GM19099 (cell line): ENCODE data around the gene ATXN7L3.
A peak's percentile ranks its signal among the peaks of the same experiment; 100 is the strongest.

Source experiments
- POLR2A ChIP-seq: IDR thresholded peaks from 3 replicates; pipeline ENCODE4 v1.6.1; 2011; ENCODE audit warnings: low read depth; ENCODE audit not compliant: insufficient read length; ENCODE audit errors: extremely low read depth

Gene ATXN7L3

DNA sequence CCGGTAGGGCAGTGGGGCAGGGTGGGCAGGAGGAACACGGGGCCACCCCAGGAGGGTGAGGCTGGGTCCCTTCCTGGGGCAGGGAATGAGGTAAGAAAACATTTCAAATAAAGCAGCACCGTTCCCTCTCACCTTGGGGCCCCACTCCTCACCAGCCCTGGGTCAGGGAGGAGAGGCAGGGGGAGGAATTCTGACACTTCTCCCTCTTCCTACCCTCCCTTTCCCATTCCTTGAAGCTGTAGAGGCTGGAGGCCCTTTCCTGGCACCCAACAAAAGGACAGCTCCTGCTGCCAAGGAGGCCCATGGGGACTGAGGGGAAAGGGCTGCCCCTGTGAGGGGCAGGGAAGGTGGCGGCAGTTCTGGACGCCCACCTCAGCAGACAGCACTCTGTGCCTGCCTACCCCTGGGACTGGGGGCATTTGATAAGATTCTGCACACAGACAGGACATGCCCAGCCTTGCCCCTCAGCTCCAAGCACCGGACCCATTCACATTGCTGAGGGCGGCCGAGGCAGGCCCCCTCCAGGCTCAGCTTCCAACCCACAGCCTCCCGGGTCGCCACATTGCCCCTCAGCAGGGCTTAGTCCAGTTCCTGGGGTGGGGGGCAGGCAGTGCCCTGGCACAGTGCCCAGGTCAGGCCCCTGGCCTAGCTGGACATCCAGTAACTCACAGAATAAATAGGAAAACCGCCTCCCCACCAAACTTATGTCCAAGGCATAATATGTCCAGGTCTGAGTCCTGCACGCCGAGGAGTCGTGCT is 6.2 kb downstream of the ATXN7L3 start:
- no peak for TF ChIP-seq POLR2A

DNA sequence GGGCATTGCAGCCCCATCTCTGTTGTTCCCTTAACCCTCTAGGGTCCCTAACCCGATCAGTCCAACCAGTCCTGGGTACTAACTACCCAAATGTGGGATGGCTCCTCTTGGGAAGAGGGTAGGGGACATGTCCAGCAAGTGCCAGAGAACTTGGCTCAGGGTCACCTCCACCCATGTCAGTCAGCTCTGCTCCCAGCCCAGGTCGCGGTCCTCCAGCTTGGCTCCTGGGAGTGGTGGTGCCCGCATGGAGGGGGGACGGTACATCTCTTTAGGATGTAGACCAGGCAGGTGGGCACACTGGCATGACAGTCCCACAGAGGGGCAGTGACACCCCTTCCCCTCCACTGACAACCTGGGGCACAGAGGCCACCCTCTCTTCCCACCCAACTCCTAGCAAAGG is 6.9 kb downstream of the ATXN7L3 start:
- TF ChIP-seq POLR2A = no peak

DNA sequence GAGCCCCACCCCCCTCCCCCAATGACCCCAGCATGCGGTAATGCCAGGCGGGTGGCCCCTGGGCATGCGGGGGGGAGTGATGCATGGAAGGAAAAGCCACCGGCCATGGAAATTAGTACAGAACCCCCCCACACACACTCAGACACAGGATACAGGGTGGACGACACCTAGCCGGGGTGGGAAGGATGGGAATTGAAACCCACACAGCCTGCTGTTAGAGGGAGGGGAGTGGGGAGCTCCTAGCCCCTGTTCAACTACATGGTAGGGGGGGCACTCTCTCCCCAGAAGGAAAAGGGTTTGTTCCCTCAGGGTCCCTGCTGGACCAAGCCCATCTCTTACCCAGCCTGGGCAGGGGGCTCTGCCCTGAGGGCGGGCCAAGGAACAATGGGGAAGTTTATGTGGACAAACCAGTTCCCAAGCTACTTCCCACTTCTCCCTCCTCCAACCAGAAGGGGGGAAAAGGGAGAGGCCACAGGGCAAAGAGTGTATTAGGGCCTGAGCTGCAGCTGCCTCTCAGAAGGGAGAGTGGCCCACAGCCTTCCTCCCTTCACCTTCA is 7.7 kb downstream of the ATXN7L3 start:
- no peak for TF ChIP-seq POLR2A

DNA sequence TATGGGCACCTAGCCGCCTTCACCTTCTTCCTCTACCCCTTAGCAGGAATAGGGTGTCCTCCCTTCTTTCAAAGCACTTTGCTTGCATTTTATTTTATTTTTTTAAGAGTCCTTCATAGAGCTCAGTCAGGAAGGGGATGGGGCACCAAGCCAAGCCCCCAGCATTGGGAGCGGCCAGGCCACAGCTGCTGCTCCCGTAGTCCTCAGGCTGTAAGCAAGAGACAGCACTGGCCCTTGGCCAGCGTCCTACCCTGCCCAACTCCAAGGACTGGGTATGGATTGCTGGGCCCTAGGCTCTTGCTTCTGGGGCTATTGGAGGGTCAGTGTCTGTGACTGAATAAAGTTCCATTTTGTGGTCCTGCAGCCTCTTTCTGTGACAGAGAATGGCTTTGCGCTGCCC is 8.3 kb downstream of the ATXN7L3 start:
- TF ChIP-seq POLR2A = no peak

DNA sequence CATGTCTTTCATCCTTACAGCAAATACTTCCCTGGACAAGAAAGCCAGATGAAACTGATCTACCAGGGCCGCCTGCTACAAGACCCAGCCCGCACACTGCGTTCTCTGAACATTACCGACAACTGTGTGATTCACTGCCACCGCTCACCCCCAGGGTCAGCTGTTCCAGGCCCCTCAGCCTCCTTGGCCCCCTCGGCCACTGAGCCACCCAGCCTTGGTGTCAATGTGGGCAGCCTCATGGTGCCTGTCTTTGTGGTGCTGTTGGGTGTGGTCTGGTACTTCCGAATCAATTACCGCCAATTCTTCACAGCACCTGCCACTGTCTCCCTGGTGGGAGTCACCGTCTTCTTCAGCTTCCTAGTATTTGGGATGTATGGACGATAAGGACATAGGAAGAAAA is 9.2 kb downstream of the ATXN7L3 start:
- TF ChIP-seq POLR2A = no peak

DNA sequence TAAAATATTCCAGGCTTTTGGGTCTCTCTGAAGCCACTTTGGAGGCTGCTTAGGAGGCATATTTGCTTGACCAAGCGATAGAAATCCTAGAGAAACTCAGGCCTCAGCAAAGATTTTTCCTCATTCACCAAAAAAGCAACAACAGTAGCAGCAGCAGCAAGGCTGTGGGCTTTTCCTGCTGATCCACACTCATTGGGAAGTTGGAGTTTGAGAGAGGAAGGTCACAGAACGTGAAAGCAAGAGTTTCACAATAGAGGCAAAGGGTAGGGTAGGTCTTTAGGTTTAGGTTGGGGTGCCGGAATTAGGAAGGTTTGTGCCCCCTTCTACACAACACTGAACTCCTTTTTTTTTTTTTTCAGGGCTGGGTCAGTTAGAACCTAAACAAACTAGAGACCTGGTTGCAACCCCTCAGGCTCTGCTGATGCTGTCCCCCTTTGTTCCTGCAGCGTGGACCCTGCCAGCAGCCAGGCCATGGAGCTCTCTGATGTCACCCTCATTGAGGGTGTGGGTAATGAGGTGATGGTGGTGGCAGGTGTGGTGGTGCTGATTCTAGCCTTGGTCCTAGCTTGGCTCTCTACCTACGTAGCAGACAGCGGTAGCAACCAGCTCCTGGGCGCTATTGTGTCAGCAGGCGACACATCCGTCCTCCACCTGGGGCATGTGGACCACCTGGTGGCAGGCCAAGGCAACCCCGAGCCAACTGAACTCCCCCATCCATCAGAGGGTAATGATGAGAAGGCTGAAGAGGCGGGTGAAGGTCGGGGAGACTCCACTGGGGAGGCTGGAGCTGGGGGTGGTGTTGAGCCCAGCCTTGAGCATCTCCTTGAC is 10.9 kb downstream of the ATXN7L3 start:
- TF ChIP-seq POLR2A = no peak

DNA sequence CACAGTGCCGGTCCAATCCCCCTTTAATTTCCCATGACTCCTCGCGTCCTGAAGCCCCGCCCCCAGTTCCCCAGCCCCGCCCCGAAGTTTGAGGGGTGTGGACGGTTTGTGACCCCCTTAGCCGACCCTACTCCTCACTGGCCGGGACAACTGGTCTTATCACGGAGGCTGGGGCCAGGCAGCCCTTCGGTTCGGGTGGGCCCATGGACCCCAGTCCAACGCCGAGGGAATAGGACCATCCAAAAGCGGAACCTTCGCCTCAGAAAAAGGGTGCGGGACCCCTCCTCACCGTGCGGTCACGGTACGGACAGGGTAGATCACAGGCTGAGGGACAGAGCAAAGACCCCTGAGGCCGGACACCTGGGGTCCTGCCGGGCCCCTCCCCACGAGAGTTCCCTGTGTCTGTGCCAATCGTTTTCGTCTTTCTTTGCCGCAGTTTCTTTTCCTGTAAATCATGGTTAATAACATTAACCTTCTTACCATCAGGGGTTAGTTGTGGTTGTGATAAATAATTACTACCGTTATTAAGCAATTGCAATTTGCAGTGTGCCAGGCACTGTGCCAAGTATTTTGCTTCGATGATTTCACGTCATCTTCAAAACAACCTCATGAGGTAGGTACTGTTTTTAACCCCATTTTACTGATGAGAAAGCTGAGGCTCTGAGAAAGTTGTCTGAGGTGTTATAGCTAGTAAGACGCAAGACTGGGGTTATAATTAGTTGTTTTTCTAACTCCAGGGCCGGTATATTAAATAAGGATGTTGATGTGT is 12.4 kb downstream of the ATXN7L3 start:
- TF ChIP-seq POLR2A = no peak

DNA sequence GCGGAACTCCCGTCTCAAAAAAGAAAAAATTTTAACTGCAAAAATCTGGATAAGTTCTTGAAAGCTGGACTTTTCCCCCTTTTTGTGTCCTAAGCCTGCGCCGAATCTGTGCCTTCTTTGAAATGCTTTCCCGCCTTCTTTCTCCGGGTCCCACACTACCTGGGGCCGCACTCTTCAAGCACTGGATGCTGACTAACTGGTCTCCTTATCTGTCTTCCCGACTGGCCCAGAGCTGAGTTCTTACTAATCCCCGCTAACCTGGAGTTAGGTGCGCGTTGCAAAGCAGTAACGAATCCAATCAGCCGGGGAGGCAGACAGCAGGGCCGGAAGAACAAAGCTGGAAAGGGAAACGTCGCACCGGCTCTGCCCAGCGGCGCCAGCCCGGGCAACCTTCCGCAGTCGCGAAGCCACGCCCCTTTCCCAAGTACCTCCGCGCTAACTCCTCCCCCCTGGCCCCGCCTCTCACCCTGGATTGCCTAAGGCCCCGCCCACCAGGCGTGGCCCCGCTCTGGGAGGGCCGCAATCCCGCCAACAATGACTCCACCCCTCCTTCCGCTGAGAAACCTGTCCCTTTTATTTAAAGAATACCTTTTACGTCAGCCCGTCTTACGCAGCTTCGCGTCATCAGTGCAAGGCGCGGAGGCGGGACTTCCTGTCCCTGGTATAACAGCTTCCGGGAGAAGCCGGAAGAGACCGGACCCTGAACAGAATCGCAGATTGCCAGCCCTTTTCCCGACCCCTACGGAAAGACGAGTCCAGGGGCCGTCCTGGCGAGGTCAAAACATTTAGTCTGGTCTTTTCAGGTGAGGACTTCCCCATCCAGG is 13.2 kb downstream of the ATXN7L3 start, which contains the start of gene TMUB2:
TSS of gene TMUB2 (plus strand) at position 666 of the 824 bp plus-strand sequence. CDS start 737 bp downstream, outside the sequence.
- TF ChIP-seq POLR2A = peak; percentile 97

DNA sequence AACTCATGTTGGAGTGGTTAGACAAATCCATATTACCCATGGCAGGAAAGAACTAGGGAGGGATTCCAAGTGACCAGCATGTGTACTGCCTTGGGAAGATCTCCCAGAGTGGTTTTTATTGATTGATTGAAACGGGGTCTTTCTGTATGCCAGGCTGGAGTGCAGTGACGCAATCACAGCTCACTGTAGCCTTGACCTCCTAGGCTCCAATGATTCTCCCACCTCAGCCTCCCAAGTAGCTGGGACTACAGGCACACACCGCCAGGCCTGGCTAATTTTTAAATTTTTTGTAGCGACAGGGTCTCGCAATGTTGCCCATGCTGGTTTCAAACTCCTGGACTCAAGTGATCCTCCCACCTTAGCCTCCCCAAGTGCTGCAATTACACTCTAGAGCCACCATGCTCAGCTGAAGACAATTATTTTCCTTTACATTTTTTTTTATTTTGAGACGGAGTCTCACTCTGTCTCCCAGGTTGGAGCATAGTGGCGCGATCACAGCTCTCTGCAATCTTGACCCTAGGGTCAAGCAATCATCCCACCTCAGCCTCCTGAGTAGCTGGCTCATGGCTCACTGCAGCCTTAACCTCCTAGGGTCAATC is 15.4 kb downstream of the ATXN7L3 start:
- no peak for TF ChIP-seq POLR2A

DNA sequence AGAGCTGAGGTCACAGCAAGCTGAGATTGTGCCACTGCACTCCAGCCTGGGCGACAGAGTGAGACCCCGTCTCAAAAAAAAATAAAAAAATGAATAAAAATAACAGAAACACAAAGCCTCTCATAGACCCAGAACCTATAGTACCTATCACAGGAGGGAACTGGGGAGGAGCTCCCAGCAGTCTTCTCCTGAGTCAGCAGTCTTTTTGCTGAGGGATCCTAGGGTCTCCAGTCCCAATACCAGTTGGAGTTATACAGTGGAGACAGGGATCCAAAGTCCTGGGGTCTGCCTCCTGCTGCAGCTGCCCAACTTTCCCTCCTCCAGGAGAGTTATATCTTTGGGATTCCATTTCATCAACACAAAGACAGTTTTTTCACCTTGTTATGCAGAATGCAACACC is 16.7 kb downstream of the ATXN7L3 start:
- TF ChIP-seq POLR2A = no peak

DNA sequence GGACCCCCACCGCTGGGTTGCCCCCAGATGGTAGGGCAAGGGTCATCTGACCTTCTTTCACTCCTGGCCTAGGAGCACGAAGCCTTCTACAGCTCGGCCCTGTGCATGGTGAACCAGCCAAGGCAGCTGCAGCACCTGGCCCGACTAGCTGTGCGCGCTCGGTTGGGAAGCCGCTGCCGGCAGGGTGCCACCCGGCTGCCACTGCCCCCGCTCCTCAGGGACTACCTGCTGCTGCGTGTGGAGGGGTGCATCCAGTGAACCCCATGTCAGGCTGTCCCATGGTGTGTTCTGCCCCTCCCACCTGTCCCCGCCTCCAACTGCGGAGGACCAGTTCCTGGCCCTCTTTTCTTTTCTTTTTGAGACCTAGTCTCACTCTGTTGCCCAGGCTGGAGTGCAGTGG is 21.6 kb downstream of the ATXN7L3 start:
- no peak for TF ChIP-seq POLR2A

DNA sequence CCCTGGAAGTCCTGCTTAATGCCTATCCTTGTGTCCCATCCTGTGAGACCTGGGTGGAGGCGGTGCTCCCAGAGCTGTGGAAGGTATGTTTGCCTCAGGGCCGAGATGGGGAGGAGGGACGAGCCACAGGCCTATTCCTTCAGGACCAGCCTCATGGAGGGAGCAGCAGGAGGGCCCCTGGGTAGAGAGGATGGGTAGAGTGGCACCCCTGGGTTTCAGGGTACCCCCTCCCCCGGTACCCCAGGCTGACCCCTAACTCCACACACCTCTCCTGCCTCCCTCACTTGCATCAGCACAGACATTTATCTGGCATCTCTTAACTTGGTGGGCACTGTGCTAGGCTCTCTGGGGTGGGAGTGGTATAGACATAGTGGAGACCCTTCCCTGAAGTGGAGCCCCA is 22.0 kb downstream of the ATXN7L3 start:
- no peak for TF ChIP-seq POLR2A

DNA sequence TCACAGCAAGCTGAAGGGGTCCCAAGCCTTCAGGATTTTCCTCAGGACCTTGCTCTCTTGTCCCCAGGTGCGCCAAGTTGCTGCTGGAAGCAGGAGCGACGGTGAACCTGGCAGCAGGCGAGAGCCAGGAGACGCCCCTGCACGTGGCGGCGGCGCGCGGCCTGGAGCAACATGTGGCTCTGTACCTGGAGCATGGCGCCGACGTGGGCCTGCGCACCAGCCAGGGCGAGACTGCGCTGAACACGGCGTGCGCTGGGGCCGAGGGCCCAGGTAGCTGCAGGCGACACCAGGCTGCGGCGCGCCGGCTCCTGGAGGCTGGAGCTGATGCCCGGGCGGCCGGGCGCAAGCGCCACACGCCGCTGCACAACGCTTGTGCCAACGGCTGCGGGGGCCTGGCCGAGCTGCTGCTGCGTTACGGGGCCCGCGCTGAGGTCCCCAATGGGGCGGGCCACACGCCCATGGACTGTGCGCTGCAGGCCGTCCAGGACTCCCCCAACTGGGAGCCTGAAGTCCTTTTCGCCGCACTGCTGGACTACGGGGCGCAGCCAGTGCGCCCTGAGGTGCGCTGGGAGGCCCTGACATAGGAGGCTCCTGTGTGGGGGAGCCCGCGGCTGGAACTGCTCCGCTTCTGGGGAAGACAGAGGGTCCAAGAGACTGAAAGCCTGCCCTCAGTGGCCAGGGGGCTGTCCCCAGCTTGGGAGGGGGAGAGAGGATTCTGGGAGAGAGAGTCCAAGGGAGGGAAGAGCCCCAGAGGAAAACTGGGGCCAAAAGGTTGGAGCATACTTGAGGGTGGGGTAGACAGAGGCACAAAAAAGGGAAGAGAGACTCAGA is 22.8 kb downstream of the ATXN7L3 start:
- TF ChIP-seq POLR2A = no peak
